HepG2 (cell line): ENCODE data around the gene VAPA. TPM values are rescaled to one million over a fixed set of nuclear protein-coding genes. Genes with fewer than 3 reads are reported as not detected.

Experiments used
- ATAC-seq: fragments of 200-7000 bp; cut with Tn5 transposase; 3 replicates; pipeline ENCODE4 v1.9.1; 2020; ENCODE audit warnings: mild to moderate bottlenecking, moderate library complexity
- BruUV-seq: library from RNA; stranded (reverse); fragments of 400-500 nt; replicated peaks from 2 replicates; lab custom pipeline; 2021; lab: Mats Ljungman, UMichigan
- CTCF ChIA-PET: fragments of 300-600 bp; formaldehyde crosslinking; extraction: SDS; loops from one replicate; lab custom pipeline; 2021; ENCODE audit warnings: low total read pairs, inconsistent platforms, low intra/inter-chr PET ratio; lab: Yijun Ruan, JAX
- POLR2A ChIA-PET: fragments of 350-600 bp; sonication (Branson Sonifier 250); formaldehyde crosslinking; loops from one replicate; lab custom pipeline; 2020; ENCODE audit warnings: antibody characterized with exemption, inconsistent platforms; lab: Yijun Ruan, JAX
- DNase-seq: peaks from one replicate; pipeline ENCODE4 v3.0.0-alpha.2; 2015; ENCODE audit warnings: low spot score
- FAIRE-seq: peaks from 3 replicates; lab custom pipeline; 2011; peaks lifted over from hg19 to GRCh38; lab: Jason Lieb, UNC
- H2AFZ ChIP-seq: one replicate; pipeline ENCODE4 v1.6.1; 2011; ENCODE audit warnings: low read length, inconsistent platforms
- H3K27ac ChIP-seq: fragments of 300-600 bp; 3 replicates; pipeline ENCODE4 v1.8.0; 2011; ENCODE audit warnings: mixed run types, mild to moderate bottlenecking, mixed read lengths, low read length, inconsistent platforms; ENCODE audit not compliant: insufficient read depth; ENCODE audit errors: extremely low read length
- H3K27me3 ChIP-seq, 2 experiments: fragments of 200-600 bp in 1 of 2; 2 replicates in 1 of 2; 3 replicates in 1 of 2; pipeline versions ENCODE4 v1.6.0 to v1.8.0; 2011; ENCODE audit warnings: low read length in 2 of 2, mild to moderate bottlenecking in 2 of 2, moderate library complexity in 2 of 2, inconsistent platforms in 1 of 2; ENCODE audit not compliant: insufficient read depth in 2 of 2, control insufficient read depth in 1 of 2
- H3K36me3 ChIP-seq, 2 experiments: fragments of 200-600 bp in 1 of 2; replicated peaks in 1 of 2; 2 replicates in 1 of 2; 3 replicates in 1 of 2; pipeline versions ENCODE4 v1.5.1 to v1.8.0; 2011; ENCODE audit warnings: low read length in 2 of 2, inconsistent platforms in 1 of 2; ENCODE audit not compliant: insufficient read depth in 2 of 2, control insufficient read depth in 1 of 2
- H3K4me1 ChIP-seq: 2 replicates; pipeline ENCODE4 v1.5.1; 2012; ENCODE audit warnings: low read length, inconsistent platforms; ENCODE audit not compliant: insufficient read depth
- H3K4me2 ChIP-seq: 2 replicates; pipeline ENCODE4 v1.6.0; 2011; ENCODE audit warnings: low read depth, low read length, inconsistent platforms
- H3K4me3 ChIP-seq, 3 experiments: fragments of 200-600 bp in 1 of 3; sonication (generic), shearing (Covaris generic) in 1 of 3; replicated peaks in 1 of 3; 2 replicates each; pipeline ENCODE4 v1.5.1; 2011 to 2016; ENCODE audit warnings: low read length in 3 of 3, inconsistent platforms in 2 of 3, low read depth in 2 of 3, mild to moderate bottlenecking in 2 of 3, control low read depth in 1 of 3, mixed read lengths in 1 of 3; ENCODE audit not compliant: insufficient read depth in 1 of 3
- H3K79me2 ChIP-seq: one replicate; pipeline ENCODE4 v1.6.1; 2011; ENCODE audit warnings: low read length, inconsistent platforms; ENCODE audit not compliant: insufficient read depth
- H3K9ac ChIP-seq: 2 replicates; pipeline ENCODE4 v1.6.0; 2011; ENCODE audit warnings: mild to moderate bottlenecking, low read depth, low read length, inconsistent platforms; ENCODE audit not compliant: insufficient read depth
- H3K9me3 ChIP-seq: 2 replicates; pipeline ENCODE4 v1.5.1; 2012; ENCODE audit warnings: mild to moderate bottlenecking, low read length
- H4K20me1 ChIP-seq: 2 replicates; pipeline ENCODE4 v1.6.0; 2011; ENCODE audit warnings: inconsistent platforms, mild to moderate bottlenecking, low read length, moderate library complexity; ENCODE audit not compliant: insufficient read depth
- ESRRA ChIP-seq: sonication (generic); formaldehyde crosslinking; IDR thresholded peaks from 2 replicates; pipeline ENCODE4 v1.5.1; 2020; ENCODE audit warnings: mild to moderate bottlenecking, low read depth, missing genetic modification reagents
- FOXA1 ChIP-seq, 2 experiments: fragments of 450-650 bp in 1 of 2; sonication (generic) in 1 of 2; formaldehyde crosslinking in 1 of 2; IDR thresholded peaks; 2 replicates each; pipeline versions ENCODE4 v1.4.0 to v1.6.1; 2016 to 2020; ENCODE audit warnings: missing genetic modification reagents in 1 of 2
- GFI1 ChIP-seq: sonication (generic); formaldehyde crosslinking; IDR thresholded peaks from 2 replicates; pipeline ENCODE4 v1.5.0; 2020; ENCODE audit warnings: missing genetic modification reagents, mild to moderate bottlenecking, borderline replicate concordance
- POGK ChIP-seq: sonication (generic); formaldehyde crosslinking; conservative IDR thresholded peaks from 2 replicates; pipeline ENCODE4 v1.8.0; 2022; ENCODE audit warnings: mild to moderate bottlenecking, moderate library complexity, missing genetic modification reagents
- RNF219 ChIP-seq: sonication (generic); formaldehyde crosslinking; IDR thresholded peaks from 2 replicates; pipeline ENCODE4 v1.5.0; 2020; ENCODE audit warnings: mild to moderate bottlenecking, missing genetic modification reagents
- SMAD1 ChIP-seq: sonication (generic); formaldehyde crosslinking; IDR thresholded peaks from 2 replicates; pipeline ENCODE4 v1.4.0; 2020; ENCODE audit warnings: missing genetic modification reagents, low read depth, mild to moderate bottlenecking, borderline replicate concordance
- TFAP4 ChIP-seq: sonication (generic); IDR thresholded peaks from 2 replicates; pipeline ENCODE4 v1.6.1; 2016; ENCODE audit warnings: low read depth, borderline replicate concordance
- ZBTB46 ChIP-seq: sonication (generic); formaldehyde crosslinking; IDR thresholded peaks from 2 replicates; pipeline ENCODE4 v1.4.0; 2020; ENCODE audit warnings: mild to moderate bottlenecking, missing genetic modification reagents, borderline replicate concordance
- ZNF556 ChIP-seq: sonication (generic); formaldehyde crosslinking; IDR thresholded peaks from 2 replicates; pipeline ENCODE4 v1.4.0; 2020; ENCODE audit warnings: mild to moderate bottlenecking, missing genetic modification reagents, borderline replicate concordance
- WGBS: methylation state at CpG from one replicate; pipeline ENCODE4 v1.1.6; 2017; ENCODE audit warnings: low lambda C conversion rate; 5-methylcytosine and 5-hydroxymethylcytosine counted together
- in situ Hi-C: cut with HindIII; loops from 2 replicates; pipeline ENCODE4 v1.10.0; 2017; ENCODE audit warnings: low pct_unique_long_range_greater_than_20kb; ENCODE audit not compliant: extremely low pct_ligation_motif_present
- intact Hi-C: fragments of 100-400 bp; cut with micrococcal nuclease; formaldehyde crosslinking; loops from one replicate; pipeline ENCODE4 v1.10.0; 2022; ENCODE audit not compliant: unreplicated experiment
- polyA plus RNA-seq, 8 experiments: library from polyadenylated mRNA; depleted of rRNA in 3 of 8; stranded (reverse) in 7 of 8; unstranded in 1 of 8; fragments of >200 nt; fragmentation: Illumina TruSeq in 4 of 8; extraction: Trizol in 4 of 8; gene quantifications; 2 replicates each; pipeline versions ENCODE4 v1.2.1 to v1.2.3, GENCODE V29; 2011 to 2016; ENCODE audit warnings: low read depth in 4 of 8, missing spikeins in 1 of 8, mixed read lengths in 1 of 8; ENCODE audit not compliant: insufficient read depth in 1 of 8
- total RNA-seq, 5 experiments: library from RNA; depleted of rRNA; stranded (reverse); fragments of >200 nt; fragmentation: Illumina TruSeq; extraction: Trizol; gene quantifications; 2 replicates each; pipeline ENCODE4 v1.2.3, GENCODE V29; 2016; ENCODE audit warnings: low read depth in 1 of 5
- TF ChIP-seq, protein P1 (sequence below): sonication (generic); formaldehyde crosslinking; conservative IDR thresholded peaks from 2 replicates; pipeline ENCODE4 v1.4.0; 2020; ENCODE audit warnings: mild to moderate bottlenecking, missing genetic modification reagents, moderate library complexity

The VAPA gene
- total and polyA plus RNA-seq, 2 of the 13 experiments (the other 11 are each of a cell fraction or from before 2014, with no cell fraction given) = 167 to 294 TPM

DNA sequence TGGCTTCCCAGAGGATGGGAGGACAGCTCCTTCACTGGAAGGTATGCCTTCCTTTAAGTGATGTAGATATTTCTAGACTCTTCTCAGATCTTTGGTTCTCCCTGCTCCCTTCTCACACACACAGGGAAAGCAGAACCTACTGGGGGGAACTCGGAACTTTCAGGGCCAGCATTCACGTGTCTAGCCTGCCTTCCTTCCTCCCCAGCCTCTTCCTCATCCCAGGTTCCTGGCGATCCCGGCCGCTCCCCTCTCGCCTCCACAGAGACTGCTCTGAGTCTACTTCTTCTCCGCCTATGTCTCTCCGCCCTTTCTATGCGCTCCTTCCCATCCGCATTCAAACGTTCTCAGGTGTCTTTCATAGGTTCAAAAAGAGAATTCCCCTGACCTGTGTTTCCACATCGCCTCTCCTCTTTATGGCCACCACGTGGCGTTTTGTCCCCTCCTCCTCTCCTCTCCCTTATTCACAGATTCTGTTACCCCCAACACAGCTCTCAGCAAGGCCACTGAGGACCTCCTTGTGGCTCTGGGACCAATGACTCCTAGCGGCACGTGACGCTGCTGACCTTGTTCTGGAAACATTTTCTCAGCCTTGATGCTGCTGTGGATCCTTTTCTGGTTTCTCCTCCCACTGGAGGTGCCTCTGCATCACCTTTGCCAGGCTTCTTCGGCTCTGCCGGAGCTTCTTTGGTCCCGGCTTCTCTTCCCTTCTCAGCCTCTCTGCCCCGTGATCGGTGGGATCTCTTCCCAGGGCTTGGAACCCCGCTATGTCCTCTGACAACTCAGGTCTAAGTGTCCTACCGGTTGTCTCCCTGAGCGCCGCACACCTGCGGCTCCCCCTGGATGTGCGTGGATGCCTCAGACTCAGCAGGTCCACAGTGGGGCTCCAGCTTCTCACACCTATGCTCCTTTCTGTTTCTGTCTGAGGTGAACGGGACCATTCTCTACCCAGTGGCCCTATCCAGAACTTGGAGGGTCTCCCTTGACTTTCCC is 77.5 kb downstream of the VAPA start:
- Histone ChIP-seq H3K4me1 (peaks cover 34% of the 10 kb centered on the region), H3K4me2 (no peak overlapping the region), H3K9ac (no peak overlapping the region), H2AFZ (no peak overlapping the region), H4K20me1 (no peaks in the 10 kb centered on the region), H3K27me3 (peaks cover 0 to 30% of the 10 kb centered on the region in 2 experiments; a peak in 4 of 5 replicates), H3K4me3 (no peak overlapping the region), H3K36me3 (no peaks in the 10 kb centered on the region), H3K9me3 (no peaks in the 10 kb centered on the region), H3K27ac (no peak overlapping the region), H3K79me2 (no peaks in the 10 kb centered on the region)
- no peak for DNase-seq
- ATAC-seq = no peak
- intact Hi-C loops (no loop called here), in situ Hi-C loops (no loop called here)
- BruUV-seq = no TSS peak
- ChIA-PET POLR2A (no interaction called here), CTCF (no interaction called here)
- no peak for FAIRE-seq
- WGBS = 66% methylated on average over 29 of the region's 29 CpGs
- no peak for TF ChIP-seq GFI1 (CRISPR knock-in tag)
- TF ChIP-seq FOXA1 (IDR thresholded peaks at IDR 0.05) = no peak
- no peak for TF ChIP-seq FOXA1 (CRISPR knock-in tag; IDR thresholded peaks at IDR 0.05)
- no peak for TF ChIP-seq POGK (CRISPR knock-in tag)
- TF ChIP-seq, protein P1, sequence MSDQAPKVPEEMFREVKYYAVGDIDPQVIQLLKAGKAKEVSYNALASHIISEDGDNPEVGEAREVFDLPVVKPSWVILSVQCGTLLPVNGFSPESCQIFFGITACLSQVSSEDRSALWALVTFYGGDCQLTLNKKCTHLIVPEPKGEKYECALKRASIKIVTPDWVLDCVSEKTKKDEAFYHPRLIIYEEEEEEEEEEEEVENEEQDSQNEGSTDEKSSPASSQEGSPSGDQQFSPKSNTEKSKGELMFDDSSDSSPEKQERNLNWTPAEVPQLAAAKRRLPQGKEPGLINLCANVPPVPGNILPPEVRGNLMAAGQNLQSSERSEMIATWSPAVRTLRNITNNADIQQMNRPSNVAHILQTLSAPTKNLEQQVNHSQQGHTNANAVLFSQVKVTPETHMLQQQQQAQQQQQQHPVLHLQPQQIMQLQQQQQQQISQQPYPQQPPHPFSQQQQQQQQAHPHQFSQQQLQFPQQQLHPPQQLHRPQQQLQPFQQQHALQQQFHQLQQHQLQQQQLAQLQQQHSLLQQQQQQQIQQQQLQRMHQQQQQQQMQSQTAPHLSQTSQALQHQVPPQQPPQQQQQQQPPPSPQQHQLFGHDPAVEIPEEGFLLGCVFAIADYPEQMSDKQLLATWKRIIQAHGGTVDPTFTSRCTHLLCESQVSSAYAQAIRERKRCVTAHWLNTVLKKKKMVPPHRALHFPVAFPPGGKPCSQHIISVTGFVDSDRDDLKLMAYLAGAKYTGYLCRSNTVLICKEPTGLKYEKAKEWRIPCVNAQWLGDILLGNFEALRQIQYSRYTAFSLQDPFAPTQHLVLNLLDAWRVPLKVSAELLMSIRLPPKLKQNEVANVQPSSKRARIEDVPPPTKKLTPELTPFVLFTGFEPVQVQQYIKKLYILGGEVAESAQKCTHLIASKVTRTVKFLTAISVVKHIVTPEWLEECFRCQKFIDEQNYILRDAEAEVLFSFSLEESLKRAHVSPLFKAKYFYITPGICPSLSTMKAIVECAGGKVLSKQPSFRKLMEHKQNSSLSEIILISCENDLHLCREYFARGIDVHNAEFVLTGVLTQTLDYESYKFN (CRISPR knock-in tag) = no peak
- no peak for TF ChIP-seq RNF219 (CRISPR knock-in tag)
- no peak for TF ChIP-seq ZBTB46 (CRISPR knock-in tag)
- TF ChIP-seq SMAD1 (CRISPR knock-in tag) = no peak
- TF ChIP-seq ZNF556 (CRISPR knock-in tag) = no peak
- no peak for TF ChIP-seq ESRRA (CRISPR knock-in tag)
- TF ChIP-seq TFAP4 = no peak
